K562 (cell line): ENCODE results near the gene BBC3. TPM values are rescaled to one million over a fixed set of nuclear protein-coding genes. Genes with fewer than 3 reads are reported as not detected.

Experiments
- ATF7 ChIP-seq: fragments of 450-650 bp; IDR thresholded peaks from 2 replicates; pipeline ENCODE4 v1.7.1; 2014; ENCODE audit warnings: mild to moderate bottlenecking, moderate library complexity
- CBFA2T3 ChIP-seq: fragments of 450-650 bp; IDR thresholded peaks from 2 replicates; pipeline ENCODE4 v1.6.1; 2017
- EP400 ChIP-seq: fragments of 450-650 bp; IDR thresholded peaks from 2 replicates; pipeline ENCODE4 v1.6.1; 2017; ENCODE audit warnings: antibody characterized with exemption, mild to moderate bottlenecking, moderate library complexity
- HCFC1 ChIP-seq: IDR thresholded peaks from 2 replicates; pipeline ENCODE4 v1.6.1; 2012; ENCODE audit warnings: low read depth, low read length, improper control_type of control experiment
- KLF6 ChIP-seq: fragments of 250-450 bp; sonication (Bioruptor Pico); IDR thresholded peaks from 2 replicates; pipeline ENCODE4 v1.4.0; 2020; ENCODE audit warnings: mild to moderate bottlenecking, moderate library complexity, borderline replicate concordance
- LCOR ChIP-seq: sonication (generic); formaldehyde crosslinking; IDR thresholded peaks from 2 replicates; pipeline ENCODE4 v1.8.0; 2022; ENCODE audit warnings: mild to moderate bottlenecking, missing genetic modification reagents
- NFE2 ChIP-seq: IDR thresholded peaks from 2 replicates; pipeline ENCODE4 v1.6.1; 2014; ENCODE audit warnings: antibody characterized with exemption, low read depth
- RBFOX2 ChIP-seq: fragments of 200-400 bp; formaldehyde crosslinking; IDR thresholded peaks from 2 replicates; pipeline ENCODE4 v1.6.1; 2017; ENCODE audit warnings: low read depth, mild to moderate bottlenecking, low read length, moderate library complexity
- SMARCA5 ChIP-seq: fragments of 450-650 bp; IDR thresholded peaks from 2 replicates; pipeline ENCODE4 v1.6.1; 2016
- STAT5B ChIP-seq: fragments of 250-450 bp; sonication (Bioruptor Pico); IDR thresholded peaks from 2 replicates; pipeline ENCODE4 v1.8.0; 2021; ENCODE audit warnings: mild to moderate bottlenecking, inconsistent platforms
- TEAD1 ChIP-seq, 2 experiments: fragments of 450-650 bp in 1 of 2; sonication (generic) in 1 of 2; formaldehyde crosslinking; IDR thresholded peaks; 2 replicates each; pipeline versions ENCODE4 v1.4.0 to v1.8.0; 2020 to 2022; ENCODE audit warnings: mild to moderate bottlenecking in 2 of 2, missing genetic modification reagents in 1 of 2
- polyA plus RNA-seq, 8 experiments: library from polyadenylated mRNA; depleted of rRNA in 4 of 8; stranded (reverse) in 5 of 8; unstranded in 3 of 8; fragments of >200 nt; fragmentation: Nextera tagmentation in 2 of 8; fragmentation: Illumina TruSeq in 1 of 8; extraction: Ambion mirVana in 2 of 8; extraction: Trizol in 1 of 8; gene quantifications; 2 replicates each; pipeline versions ENCODE4 v1.2.1 to v1.2.3, GENCODE V29; 2011 to 2014; ENCODE audit warnings: inconsistent platforms in 1 of 8, missing spikeins in 1 of 8
- total RNA-seq, 7 experiments: library from RNA; depleted of rRNA in 6 of 7; stranded (reverse); fragments of >200 nt in 6 of 7; fragmentation: Illumina TruSeq in 2 of 7; extraction: Trizol in 2 of 7; gene quantifications; 2 replicates each; pipeline versions ENCODE4 v1.2.1 to v1.2.3, GENCODE V29; 2011 to 2021; ENCODE audit warnings: low replicate concordance in 1 of 7
- TF ChIP-seq, protein P1 (sequence below), 3 experiments: IDR thresholded peaks in 2 of 3; conservative IDR thresholded peaks in 1 of 3; 2 replicates each; pipeline ENCODE4 v1.5.1; 2011 to 2012; ENCODE audit warnings: low read length in 3 of 3, mild to moderate bottlenecking in 3 of 3, control low read depth in 2 of 3, improper control_type of control experiment in 1 of 3, inconsistent platforms in 1 of 3, low read depth in 1 of 3, mixed read lengths in 1 of 3, moderate library complexity in 1 of 3; ENCODE audit not compliant: insufficient read depth in 2 of 3
- TF ChIP-seq, protein P2 (sequence below), 2 experiments: fragments of 450-650 bp; formaldehyde crosslinking in 1 of 2; IDR thresholded peaks; 2 replicates each; pipeline versions ENCODE4 v1.4.0 to v1.6.1; 2014 to 2020; ENCODE audit warnings: mild to moderate bottlenecking in 2 of 2, borderline replicate concordance in 1 of 2, low read depth in 1 of 2
- TF ChIP-seq, protein P3 (sequence below): fragments of 450-650 bp; formaldehyde crosslinking; IDR thresholded peaks from 2 replicates; pipeline ENCODE4 v1.4.0; 2022; ENCODE audit warnings: mild to moderate bottlenecking, moderate library complexity

The BBC3 gene
- total and polyA plus RNA-seq, 9 of the 15 experiments (the other 6 are each of a cell fraction or from before 2014, with no cell fraction given), result 0.15 to 30.7 (median 4.8) TPM

DNA sequence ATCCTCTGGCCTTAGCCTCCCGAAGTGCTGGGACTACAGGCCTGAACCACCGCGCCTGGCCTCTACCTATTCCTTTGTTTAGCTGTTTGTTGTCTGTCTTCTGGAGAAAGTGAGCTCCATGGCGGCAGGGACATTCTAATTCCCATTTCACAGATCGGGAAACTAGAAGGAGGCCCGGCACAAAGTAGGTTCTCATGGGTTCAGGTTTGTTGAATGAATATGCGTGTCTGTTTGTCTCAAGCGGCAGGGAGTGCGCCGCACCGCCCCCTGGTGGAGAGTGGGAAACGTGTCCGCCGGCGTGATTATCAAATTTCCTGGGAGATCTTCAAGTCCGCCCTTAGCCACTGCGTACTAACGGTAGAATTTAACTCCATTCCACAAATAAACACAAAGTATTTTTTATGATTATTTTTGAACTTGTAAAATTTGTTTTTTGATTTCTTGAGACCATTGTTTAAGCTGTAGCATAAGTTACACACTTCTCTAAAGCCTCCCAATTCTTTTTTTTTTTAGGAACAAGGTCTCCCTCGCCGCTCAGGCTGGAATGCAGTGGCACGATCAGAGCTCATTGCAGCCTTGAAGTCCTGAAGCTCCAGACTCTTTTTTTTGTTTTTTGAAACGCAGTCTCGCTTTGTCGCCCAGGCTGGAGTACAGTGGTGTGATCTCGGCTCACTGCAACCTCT, 16.4 kb upstream of the BBC3 start (continued):
- 0 out of 2 replicates have a peak, but pooled peaks have one; percentile 5 for TF ChIP-seq KLF6 (CRISPR knock-in tag)
- TF ChIP-seq TEAD1 (CRISPR knock-in tag; IDR thresholded peaks at IDR 0.05), result peak; percentile 18 to 63; a peak in 1 of 4 replicates
- TF ChIP-seq, protein P1, sequence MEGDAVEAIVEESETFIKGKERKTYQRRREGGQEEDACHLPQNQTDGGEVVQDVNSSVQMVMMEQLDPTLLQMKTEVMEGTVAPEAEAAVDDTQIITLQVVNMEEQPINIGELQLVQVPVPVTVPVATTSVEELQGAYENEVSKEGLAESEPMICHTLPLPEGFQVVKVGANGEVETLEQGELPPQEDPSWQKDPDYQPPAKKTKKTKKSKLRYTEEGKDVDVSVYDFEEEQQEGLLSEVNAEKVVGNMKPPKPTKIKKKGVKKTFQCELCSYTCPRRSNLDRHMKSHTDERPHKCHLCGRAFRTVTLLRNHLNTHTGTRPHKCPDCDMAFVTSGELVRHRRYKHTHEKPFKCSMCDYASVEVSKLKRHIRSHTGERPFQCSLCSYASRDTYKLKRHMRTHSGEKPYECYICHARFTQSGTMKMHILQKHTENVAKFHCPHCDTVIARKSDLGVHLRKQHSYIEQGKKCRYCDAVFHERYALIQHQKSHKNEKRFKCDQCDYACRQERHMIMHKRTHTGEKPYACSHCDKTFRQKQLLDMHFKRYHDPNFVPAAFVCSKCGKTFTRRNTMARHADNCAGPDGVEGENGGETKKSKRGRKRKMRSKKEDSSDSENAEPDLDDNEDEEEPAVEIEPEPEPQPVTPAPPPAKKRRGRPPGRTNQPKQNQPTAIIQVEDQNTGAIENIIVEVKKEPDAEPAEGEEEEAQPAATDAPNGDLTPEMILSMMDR (IDR thresholded peaks at IDR 0.05 in 2 of 3, conservative IDR thresholded peaks at IDR 0.05 in 1 of 3; ENCODE audit: insufficient read depth in 2 of 3, low read depth in 1 of 3, low read length in 3 of 3), result peak; percentile 87 to 98 (median 92)
- TF ChIP-seq, protein P2, sequence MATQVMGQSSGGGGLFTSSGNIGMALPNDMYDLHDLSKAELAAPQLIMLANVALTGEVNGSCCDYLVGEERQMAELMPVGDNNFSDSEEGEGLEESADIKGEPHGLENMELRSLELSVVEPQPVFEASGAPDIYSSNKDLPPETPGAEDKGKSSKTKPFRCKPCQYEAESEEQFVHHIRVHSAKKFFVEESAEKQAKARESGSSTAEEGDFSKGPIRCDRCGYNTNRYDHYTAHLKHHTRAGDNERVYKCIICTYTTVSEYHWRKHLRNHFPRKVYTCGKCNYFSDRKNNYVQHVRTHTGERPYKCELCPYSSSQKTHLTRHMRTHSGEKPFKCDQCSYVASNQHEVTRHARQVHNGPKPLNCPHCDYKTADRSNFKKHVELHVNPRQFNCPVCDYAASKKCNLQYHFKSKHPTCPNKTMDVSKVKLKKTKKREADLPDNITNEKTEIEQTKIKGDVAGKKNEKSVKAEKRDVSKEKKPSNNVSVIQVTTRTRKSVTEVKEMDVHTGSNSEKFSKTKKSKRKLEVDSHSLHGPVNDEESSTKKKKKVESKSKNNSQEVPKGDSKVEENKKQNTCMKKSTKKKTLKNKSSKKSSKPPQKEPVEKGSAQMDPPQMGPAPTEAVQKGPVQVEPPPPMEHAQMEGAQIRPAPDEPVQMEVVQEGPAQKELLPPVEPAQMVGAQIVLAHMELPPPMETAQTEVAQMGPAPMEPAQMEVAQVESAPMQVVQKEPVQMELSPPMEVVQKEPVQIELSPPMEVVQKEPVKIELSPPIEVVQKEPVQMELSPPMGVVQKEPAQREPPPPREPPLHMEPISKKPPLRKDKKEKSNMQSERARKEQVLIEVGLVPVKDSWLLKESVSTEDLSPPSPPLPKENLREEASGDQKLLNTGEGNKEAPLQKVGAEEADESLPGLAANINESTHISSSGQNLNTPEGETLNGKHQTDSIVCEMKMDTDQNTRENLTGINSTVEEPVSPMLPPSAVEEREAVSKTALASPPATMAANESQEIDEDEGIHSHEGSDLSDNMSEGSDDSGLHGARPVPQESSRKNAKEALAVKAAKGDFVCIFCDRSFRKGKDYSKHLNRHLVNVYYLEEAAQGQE (IDR thresholded peaks at IDR 0.05; ENCODE audit: borderline replicate concordance), result peak; percentile 70; the same call in 1 of the 2 replicates
- TF ChIP-seq, protein P2 (CRISPR knock-in tag; IDR thresholded peaks at IDR 0.05; ENCODE audit: low read depth), result no peak
- no peak for TF ChIP-seq STAT5B (CRISPR knock-in tag)
- peak; percentile 99 for TF ChIP-seq SMARCA5
- 0 out of 2 replicates have a peak, but pooled peaks have one; percentile 39 for TF ChIP-seq EP400
- TF ChIP-seq ATF7, result 0 out of 2 replicates have a peak, but pooled peaks have one; percentile 50
- peak; percentile 82 for TF ChIP-seq LCOR (CRISPR knock-in tag)
- 0 out of 2 replicates have a peak, but pooled peaks have one; percentile 9 for TF ChIP-seq CBFA2T3
- TF ChIP-seq, protein P3, sequence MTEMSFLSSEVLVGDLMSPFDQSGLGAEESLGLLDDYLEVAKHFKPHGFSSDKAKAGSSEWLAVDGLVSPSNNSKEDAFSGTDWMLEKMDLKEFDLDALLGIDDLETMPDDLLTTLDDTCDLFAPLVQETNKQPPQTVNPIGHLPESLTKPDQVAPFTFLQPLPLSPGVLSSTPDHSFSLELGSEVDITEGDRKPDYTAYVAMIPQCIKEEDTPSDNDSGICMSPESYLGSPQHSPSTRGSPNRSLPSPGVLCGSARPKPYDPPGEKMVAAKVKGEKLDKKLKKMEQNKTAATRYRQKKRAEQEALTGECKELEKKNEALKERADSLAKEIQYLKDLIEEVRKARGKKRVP (CRISPR knock-in tag), result 0 out of 2 replicates have a peak, but pooled peaks have one; percentile 38
- peak; percentile 13; the same call in 1 of the 2 replicates for TF ChIP-seq NFE2
- peak; percentile 53 for TF ChIP-seq RBFOX2
- peak; percentile 27; the same call in 1 of the 2 replicates for TF ChIP-seq HCFC1
